Measurements from ENCODE around the gene SPINT2.

The SPINT2 gene

DNA sequence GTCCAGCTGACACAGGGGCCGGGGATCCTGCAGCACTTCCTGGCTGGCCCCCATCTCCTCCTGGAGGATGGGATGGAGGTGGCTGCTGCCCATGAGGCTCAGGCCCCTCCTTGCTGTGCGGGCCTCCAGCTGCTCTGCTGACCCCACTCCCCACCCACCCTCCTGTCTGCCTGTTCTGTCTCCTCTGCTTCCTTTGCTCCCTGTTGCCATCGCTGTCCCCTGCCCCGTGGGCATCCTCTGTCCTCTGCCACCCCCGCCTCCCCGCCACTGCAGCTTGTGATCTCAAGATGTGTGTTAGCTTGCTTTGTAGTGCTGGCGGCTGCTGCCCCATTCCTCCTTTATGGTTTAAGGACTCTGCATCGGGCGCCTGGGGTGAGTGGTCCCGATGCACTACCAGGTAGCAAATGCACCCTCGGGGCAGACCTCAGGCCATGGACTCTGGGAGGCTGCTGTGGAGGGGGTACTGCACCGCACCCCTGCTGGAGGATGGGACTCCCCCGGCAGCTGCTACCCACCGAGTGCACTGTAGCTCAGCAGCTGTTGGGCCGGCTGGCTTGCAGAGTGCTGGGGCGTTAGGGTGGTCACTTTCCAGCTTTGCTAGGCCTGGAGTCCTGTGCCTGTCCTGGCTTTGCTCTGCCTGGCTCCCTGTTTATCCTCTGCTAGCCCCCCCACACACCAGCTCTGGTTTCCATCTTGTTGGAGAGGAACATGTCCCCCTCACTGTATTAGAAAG, 23.9 kb downstream of the SPINT2 start:
- DNase-seq (ENCODE audit: insufficient read length) (no peak), FAIRE-seq (no peak)
- TF ChIP-seq POLR2A (IDR thresholded peaks at IDR 0.05; ENCODE audit: low read depth, low read length): no peak
- TF ChIP-seq TAF1 (IDR thresholded peaks at IDR 0.05; ENCODE audit: borderline replicate concordance, low read depth, low read length): no peak
- TF ChIP-seq POLR2AphosphoS5 (IDR thresholded peaks at IDR 0.05; ENCODE audit: low read depth, low read length): no peak

DNA sequence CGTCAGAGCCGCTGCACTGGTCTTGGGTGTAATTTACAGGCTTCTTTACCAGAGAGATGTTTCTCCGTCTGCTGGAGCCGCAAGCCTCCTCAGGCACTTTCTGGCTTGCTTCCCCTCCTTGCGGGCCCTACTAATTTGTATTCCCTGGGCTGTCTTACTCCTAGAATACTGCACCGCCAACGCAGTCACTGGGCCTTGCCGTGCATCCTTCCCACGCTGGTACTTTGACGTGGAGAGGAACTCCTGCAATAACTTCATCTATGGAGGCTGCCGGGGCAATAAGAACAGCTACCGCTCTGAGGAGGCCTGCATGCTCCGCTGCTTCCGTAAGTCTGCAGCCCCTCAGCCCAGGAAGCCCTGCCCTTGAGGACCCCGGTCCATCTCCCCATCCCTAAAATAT, 25.6 kb downstream of the SPINT2 start:
- no peak for FAIRE-seq
- TF ChIP-seq TAF1 (IDR thresholded peaks at IDR 0.05; ENCODE audit: borderline replicate concordance, low read depth, low read length): no peak
- no peak for DNase-seq (ENCODE audit: insufficient read length)

DNA sequence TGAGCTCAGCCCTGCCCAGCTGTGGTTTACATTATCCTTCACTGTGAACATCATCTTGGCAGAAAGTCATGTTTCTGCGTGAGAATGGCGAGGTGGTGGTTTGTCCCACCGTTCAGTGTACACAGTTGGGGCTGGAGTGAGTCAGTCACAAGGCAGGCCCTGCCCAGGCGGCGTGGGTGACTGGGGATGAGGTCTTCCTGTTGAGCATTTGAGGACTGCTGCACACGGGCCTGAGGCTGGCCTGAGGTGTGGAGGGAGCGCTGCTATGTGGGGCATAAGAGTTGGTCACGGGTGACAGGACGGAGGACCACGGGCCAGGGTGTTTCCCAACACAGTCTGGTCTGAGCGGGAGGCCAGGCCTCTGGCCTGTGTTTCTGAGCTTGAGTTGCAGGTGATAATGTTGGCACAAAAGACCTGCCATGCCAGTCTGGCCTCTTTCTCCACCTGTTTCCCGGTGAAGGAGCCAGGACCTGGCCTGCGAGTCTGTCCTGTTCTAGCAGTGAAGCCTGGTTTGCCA, 26.3 kb downstream of the SPINT2 start:
- DNase-seq (ENCODE audit: insufficient read length) (no peak), FAIRE-seq (no peak)
- TF ChIP-seq POLR2A (IDR thresholded peaks at IDR 0.05; ENCODE audit: low read depth, low read length) (no peak), TAF1 (IDR thresholded peaks at IDR 0.05; ENCODE audit: borderline replicate concordance, low read depth, low read length) (no peak), POLR2AphosphoS5 (IDR thresholded peaks at IDR 0.05; ENCODE audit: low read depth, low read length) (no peak)

DNA sequence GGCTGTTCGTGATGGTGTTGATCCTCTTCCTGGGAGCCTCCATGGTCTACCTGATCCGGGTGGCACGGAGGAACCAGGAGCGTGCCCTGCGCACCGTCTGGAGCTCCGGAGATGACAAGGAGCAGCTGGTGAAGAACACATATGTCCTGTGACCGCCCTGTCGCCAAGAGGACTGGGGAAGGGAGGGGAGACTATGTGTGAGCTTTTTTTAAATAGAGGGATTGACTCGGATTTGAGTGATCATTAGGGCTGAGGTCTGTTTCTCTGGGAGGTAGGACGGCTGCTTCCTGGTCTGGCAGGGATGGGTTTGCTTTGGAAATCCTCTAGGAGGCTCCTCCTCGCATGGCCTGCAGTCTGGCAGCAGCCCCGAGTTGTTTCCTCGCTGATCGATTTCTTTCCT, 27.5 kb downstream of the SPINT2 start:
- TF ChIP-seq POLR2A (IDR thresholded peaks at IDR 0.05; ENCODE audit: low read depth, low read length) (no peak), TAF1 (IDR thresholded peaks at IDR 0.05; ENCODE audit: borderline replicate concordance, low read depth, low read length) (no peak), POLR2AphosphoS5 (IDR thresholded peaks at IDR 0.05; ENCODE audit: low read depth, low read length) (no peak)
- FAIRE-seq (no peak), DNase-seq (ENCODE audit: insufficient read length) (no peak)

DNA sequence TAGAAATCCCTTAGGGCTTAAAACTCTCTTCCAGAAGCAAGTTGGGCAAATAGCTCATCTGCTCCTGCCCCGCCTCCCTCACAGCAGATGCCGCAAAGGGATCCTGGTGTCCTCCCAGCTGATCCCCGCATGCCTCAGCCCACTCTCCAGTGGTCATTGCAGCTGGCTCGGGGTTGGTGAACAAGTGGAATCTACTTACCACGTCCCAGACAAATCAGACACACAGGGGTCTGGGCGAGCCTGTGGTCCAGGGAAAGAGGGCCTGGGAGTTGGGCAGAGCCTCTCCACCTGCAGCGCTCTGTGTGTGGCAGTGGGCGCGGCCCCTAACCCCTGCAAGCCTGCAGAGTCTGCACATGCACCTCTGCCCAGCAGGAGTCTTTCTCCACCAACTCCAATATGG, 28.9 kb downstream of the SPINT2 start:
- DNase-seq (ENCODE audit: insufficient read length): no peak
- TF ChIP-seq TAF1 (IDR thresholded peaks at IDR 0.05; ENCODE audit: borderline replicate concordance, low read depth, low read length) (no peak), POLR2A (IDR thresholded peaks at IDR 0.05; ENCODE audit: low read depth, low read length) (no peak), POLR2AphosphoS5 (IDR thresholded peaks at IDR 0.05; ENCODE audit: low read depth, low read length) (no peak)
- no peak for FAIRE-seq

DNA sequence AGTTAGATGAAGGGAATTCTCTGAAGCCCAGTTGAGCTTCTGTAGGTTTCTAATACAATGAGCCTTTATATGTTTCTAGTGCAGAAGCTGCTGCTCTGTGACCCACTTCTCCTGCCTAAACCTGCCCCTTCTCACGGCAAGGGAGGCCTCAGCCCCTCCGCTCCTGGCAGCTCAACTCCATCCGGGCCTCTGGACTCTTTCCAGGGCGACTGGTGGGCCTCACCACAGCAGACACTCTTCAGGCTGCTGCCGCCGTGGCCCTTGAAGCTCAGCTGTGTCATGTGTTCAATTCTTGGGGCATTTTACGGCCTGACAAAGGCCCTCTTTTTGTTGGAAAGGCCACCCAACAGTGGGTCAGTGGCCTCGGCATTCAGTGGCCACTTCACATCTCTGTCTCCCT, 29.7 kb downstream of the SPINT2 start:
- DNase-seq (ENCODE audit: insufficient read length): no peak
- TF ChIP-seq POLR2A (IDR thresholded peaks at IDR 0.05; ENCODE audit: low read depth, low read length) (no peak), POLR2AphosphoS5 (IDR thresholded peaks at IDR 0.05; ENCODE audit: low read depth, low read length) (no peak), TAF1 (IDR thresholded peaks at IDR 0.05; ENCODE audit: borderline replicate concordance, low read depth, low read length) (no peak)
- no peak for FAIRE-seq

DNA sequence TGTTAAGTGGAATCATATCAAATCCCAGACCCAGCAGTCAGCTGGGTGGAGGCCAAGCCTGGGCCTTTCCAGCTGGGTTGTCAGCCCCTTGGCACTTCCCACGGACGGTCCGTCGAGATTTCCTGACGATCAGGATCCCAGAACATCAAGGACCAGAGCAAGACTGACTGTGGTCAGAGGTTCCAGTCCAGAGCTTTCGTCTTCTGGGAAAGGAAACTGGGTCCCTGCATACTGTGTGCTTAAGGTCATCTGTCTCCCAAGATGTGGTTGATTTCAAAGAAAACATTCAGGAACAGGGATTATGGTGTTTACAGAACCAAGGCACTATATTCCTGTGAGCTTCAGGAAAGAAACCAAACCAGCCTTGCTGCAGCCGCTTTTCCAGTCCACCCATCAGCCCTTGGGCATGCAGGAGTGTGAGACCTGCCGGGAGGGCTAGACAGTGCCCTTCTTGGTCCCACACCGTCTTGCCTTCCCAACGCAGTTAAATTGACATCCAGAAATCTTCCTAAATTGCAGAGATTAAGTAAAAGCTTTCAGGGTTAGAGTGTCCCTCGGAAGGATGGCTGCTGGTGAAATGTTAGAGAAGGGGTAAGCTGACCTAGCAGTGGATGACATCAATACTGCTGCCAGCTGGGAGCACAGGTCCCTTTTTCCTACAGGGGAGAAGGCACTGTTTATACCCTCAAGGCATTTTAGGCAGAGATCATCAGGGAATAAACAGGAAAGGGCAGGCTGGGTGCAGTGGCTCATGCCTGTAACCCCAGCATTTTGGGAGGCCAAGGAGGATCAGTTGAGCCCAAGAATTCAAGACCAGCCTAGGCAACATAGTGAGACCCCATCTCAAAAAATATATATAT, 34.7 kb downstream of the SPINT2 start:
- no peak for FAIRE-seq
- TF ChIP-seq TAF1 (IDR thresholded peaks at IDR 0.05; ENCODE audit: borderline replicate concordance, low read depth, low read length): no peak
- DNase-seq (ENCODE audit: insufficient read length): no peak

DNA sequence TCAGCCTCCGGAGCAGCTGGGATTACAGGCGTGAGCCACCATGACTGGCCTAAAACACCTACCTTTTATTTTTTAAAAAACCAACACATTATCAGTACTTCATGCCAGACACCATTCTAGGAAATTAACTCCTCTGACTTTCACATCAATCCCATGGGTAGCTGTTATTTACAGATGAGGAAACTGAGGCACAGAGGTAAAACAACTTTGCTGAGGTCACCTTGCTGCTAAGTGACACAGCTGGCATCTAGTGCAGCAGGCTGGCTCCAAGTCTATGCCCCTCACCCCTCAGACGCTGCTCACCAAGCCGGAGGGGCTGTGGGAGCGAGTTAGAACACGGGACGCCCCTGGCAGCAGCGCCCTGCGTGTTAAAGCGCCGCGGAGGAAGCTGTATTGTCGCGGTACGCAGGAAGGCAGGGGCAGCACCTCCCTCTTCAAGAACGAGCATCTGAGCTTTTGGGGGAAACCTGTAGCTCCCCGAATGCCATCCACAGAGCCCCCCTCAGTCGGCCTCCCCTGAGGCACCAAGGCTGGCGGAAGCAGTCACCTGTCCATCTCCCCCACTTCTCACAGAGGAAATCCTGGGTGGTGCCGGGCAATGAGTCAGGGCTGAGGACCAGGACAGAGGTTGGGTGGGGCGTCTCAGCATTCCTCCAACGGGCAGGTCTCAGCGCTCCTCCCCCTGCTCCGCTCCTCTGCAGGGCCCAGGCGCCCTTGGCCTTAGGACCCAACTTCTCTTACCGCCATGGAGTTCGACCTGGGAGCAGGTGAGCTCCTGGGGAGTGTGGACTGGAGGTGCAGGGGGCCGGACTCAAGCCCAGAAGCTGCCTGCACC, 39.4 kb downstream of the SPINT2 start, which contains the start of gene C19orf33:
C19orf33 (plus strand) TSS at position 735 of the 835 bp plus-strand sequence; CDS start at position 746, 11 bp downstream.
- FAIRE-seq (no peak), DNase-seq (ENCODE audit: insufficient read length) (no peak)
- TF ChIP-seq POLR2A (IDR thresholded peaks at IDR 0.05; ENCODE audit: low read depth, low read length): no peak
- TF ChIP-seq TAF1 (IDR thresholded peaks at IDR 0.05; ENCODE audit: borderline replicate concordance, low read depth, low read length): no peak
- no peak for TF ChIP-seq POLR2AphosphoS5 (IDR thresholded peaks at IDR 0.05; ENCODE audit: low read depth, low read length)

DNA sequence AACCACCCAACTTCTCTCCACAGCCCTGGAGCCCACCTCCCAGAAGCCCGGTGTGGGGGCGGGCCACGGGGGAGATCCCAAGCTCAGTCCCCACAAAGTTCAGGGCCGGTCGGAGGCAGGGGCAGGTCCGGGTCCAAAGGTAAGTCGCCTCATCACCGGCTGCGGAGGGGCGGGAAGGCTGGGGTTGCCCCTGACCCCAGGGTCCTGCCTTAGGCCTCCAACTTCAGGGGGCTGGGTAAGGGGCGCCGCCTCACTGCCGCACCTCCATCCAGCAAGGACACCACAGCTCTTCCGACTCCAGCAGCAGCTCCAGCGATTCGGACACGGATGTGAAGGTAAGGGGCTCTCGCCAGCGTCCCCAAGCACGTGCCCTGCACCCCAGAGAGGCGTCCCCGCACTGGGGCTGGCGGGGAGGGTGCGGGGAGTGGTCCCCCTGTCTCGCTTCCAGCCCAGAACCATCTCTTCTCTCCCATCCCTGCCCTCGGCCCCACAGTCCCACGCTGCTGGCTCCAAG, 40.0 kb downstream of the SPINT2 start:
- TF ChIP-seq TAF1 (IDR thresholded peaks at IDR 0.05; ENCODE audit: borderline replicate concordance, low read depth, low read length) (no peak), POLR2A (IDR thresholded peaks at IDR 0.05; ENCODE audit: low read depth, low read length) (no peak), POLR2AphosphoS5 (IDR thresholded peaks at IDR 0.05; ENCODE audit: low read depth, low read length) (no peak)
- DNase-seq (ENCODE audit: insufficient read length): no peak
- no peak for FAIRE-seq

DNA sequence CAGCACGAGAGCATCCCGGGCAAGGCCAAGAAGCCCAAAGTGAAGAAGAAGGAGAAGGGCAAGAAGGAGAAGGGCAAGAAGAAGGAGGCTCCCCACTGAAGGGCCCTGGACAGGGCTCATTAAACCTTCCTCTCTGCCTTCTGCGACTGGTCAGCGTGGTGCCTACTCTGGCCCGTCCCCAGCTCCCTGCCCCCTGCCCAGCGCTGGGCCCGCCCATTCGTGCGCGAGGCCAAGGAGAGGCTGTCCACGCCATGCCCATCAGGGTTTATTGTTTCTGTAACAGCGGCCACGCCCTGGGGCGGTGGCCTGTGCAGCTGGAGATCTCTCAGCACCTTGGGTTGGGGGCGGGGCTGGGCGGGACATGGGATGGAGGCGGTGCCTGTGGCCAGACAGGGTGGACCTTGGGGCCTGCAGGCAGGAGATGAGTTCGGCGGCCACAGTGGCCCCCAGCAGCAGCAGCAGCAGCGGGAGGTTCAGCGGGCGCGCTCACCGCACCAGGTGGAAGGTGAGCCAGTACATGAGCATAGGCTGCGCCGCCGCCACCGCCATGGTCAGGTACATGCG, 40.6 kb downstream of the SPINT2 start:
- FAIRE-seq (no peak), DNase-seq (ENCODE audit: insufficient read length) (no peak)
- TF ChIP-seq POLR2AphosphoS5 (IDR thresholded peaks at IDR 0.05; ENCODE audit: low read depth, low read length) (no peak), POLR2A (IDR thresholded peaks at IDR 0.05; ENCODE audit: low read depth, low read length) (no peak), TAF1 (IDR thresholded peaks at IDR 0.05; ENCODE audit: borderline replicate concordance, low read depth, low read length) (no peak)

DNA sequence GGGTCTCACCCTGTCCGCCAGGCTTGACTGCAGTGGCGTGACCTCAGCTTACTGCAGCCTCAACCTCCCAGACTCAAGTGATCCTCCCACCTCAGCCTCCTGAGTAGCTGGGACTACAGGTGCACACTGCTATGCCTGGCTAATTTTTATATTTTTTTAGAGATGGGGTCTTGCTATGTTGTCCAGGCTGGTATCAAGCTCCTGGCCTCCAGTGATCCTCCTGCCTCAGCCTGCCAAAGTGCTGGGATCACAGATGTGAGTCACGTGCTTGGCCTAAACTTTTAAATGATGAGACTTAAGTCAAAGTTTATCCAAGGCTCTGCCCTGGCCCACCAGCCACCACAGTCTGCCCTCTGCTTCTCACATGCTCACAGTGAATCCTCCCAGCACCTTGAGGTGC, 41.9 kb downstream of the SPINT2 start:
- DNase-seq (ENCODE audit: insufficient read length) (no peak), FAIRE-seq (no peak)
- TF ChIP-seq POLR2AphosphoS5 (IDR thresholded peaks at IDR 0.05; ENCODE audit: low read depth, low read length) (no peak), TAF1 (IDR thresholded peaks at IDR 0.05; ENCODE audit: borderline replicate concordance, low read depth, low read length) (no peak), POLR2A (IDR thresholded peaks at IDR 0.05; ENCODE audit: low read depth, low read length) (no peak)
